ENCODE measurements around the gene NGF. TPM values are rescaled to one million over a fixed set of nuclear protein-coding genes. Genes with fewer than 3 reads are reported as not detected.

The NGF gene
- total RNA-seq, 1 donor from 2014 or later, result not detected

DNA sequence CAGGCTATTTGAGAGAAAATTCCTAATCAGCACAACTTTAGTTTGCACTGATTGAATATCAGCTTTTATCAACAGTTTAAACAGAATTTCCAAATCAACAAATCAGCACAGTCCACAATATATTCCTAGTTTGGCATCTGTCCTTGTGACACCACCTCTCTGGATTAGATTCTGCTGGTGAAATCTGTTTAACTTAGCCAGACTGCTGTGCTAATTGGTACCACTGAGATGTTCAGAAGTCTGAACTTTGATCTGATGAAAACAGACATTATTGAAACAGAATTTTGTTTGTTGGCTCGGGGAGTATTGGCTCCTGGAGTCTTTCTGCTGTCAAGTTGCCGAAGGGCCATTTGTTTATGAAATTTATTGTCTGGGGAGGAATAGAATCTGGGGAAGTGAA is 17.0 kb upstream of the NGF start:
- intact Hi-C loops (cut with micrococcal nuclease), result no loop called here
- H3K4me3 Mint-ChIP-seq (ENCODE audit: low read depth), result no peak overlapping the region
- no peaks in the 10 kb centered on the region for H3K9me3 Mint-ChIP-seq
- H3K4me1 Mint-ChIP-seq (ENCODE audit: low read depth), result no peaks in the 10 kb centered on the region
- no peaks in the 10 kb centered on the region for H3K27me3 Mint-ChIP-seq (ENCODE audit: low read depth)
- no peaks in the 10 kb centered on the region for H3K36me3 Mint-ChIP-seq (ENCODE audit: low read depth)
- no peak overlapping the region for H3K27ac Mint-ChIP-seq
- no peak for DNase-seq (ENCODE audit: low spot score)

- H3K27me3 Mint-ChIP-seq (ENCODE audit: low read depth), result no peaks in the 10 kb centered on the region
- no peaks in the 10 kb centered on the region for H3K4me1 Mint-ChIP-seq (ENCODE audit: low read depth)
- no peak for DNase-seq (ENCODE audit: low spot score)
- no peak overlapping the region for H3K4me3 Mint-ChIP-seq (ENCODE audit: low read depth)
- H3K9me3 Mint-ChIP-seq, result no peaks in the 10 kb centered on the region
- H3K27ac Mint-ChIP-seq, result no peak overlapping the region
- H3K36me3 Mint-ChIP-seq (ENCODE audit: low read depth), result no peaks in the 10 kb centered on the region
- intact Hi-C loops (cut with micrococcal nuclease), result no loop called here
Observed at GRCh38 chr1:115351143-115351542, 13.1 kb upstream of the NGF start.

GRCh38 chr1:115348636-115349035 is 10.6 kb upstream of the NGF start:
- Mint-ChIP-seq H3K4me1 (ENCODE audit: low read depth) (no peaks in the 10 kb centered on the region), H3K4me3 (ENCODE audit: low read depth) (no peak overlapping the region), H3K27me3 (ENCODE audit: low read depth) (no peaks in the 10 kb centered on the region), H3K27ac (no peak overlapping the region), H3K9me3 (no peaks in the 10 kb centered on the region), H3K36me3 (ENCODE audit: low read depth) (no peaks in the 10 kb centered on the region)
- DNase-seq (ENCODE audit: low spot score), result no peak
- intact Hi-C loops (cut with micrococcal nuclease), result no loop called here

DNA sequence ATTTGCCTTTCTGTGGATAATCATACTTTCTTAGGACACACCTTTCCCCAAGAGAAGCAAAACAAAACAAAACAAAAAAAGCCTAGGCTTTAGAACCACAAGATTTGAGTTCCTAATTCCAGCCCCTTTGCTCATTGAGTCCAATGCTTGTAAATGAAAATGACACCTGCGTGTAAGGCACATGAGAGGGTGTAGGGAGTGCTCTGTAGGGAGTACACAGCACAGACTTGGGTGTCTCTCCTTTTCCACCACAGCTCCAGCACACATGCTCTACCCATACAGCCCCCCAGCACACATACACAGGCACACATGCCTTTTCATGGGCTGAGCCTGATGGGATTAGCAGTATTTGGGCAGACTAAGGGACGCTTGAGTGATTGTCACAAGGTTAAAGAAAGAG is 9.2 kb upstream of the NGF start:
- no peaks in the 10 kb centered on the region for H3K27me3 Mint-ChIP-seq (ENCODE audit: low read depth)
- H3K4me1 Mint-ChIP-seq (ENCODE audit: low read depth), result no peaks in the 10 kb centered on the region
- intact Hi-C loops (cut with micrococcal nuclease), result no loop called here
- no peaks in the 10 kb centered on the region for H3K9me3 Mint-ChIP-seq
- no peaks in the 10 kb centered on the region for H3K36me3 Mint-ChIP-seq (ENCODE audit: low read depth)
- no peak overlapping the region for H3K27ac Mint-ChIP-seq
- DNase-seq (ENCODE audit: low spot score), result no peak
- H3K4me3 Mint-ChIP-seq (ENCODE audit: low read depth), result no peak overlapping the region

- H3K36me3 Mint-ChIP-seq (ENCODE audit: low read depth), result no peaks in the 10 kb centered on the region
- DNase-seq (ENCODE audit: low spot score), result no peak
- H3K27ac Mint-ChIP-seq, result no peak overlapping the region
- peaks cover 12% of the 10 kb centered on the region for H3K27me3 Mint-ChIP-seq (ENCODE audit: low read depth)
- H3K4me1 Mint-ChIP-seq (ENCODE audit: low read depth), result no peaks in the 10 kb centered on the region
- H3K9me3 Mint-ChIP-seq, result no peaks in the 10 kb centered on the region
- intact Hi-C loops (cut with micrococcal nuclease), result no loop called here
- no peak overlapping the region for H3K4me3 Mint-ChIP-seq (ENCODE audit: low read depth)
Observed at GRCh38 chr1:115343200-115343737, 5.2 kb upstream of the NGF start.

- no peaks in the 10 kb centered on the region for H3K36me3 Mint-ChIP-seq (ENCODE audit: low read depth)
- DNase-seq (ENCODE audit: low spot score), result no peak
- no peak overlapping the region for H3K27ac Mint-ChIP-seq
- H3K9me3 Mint-ChIP-seq, result no peaks in the 10 kb centered on the region
- intact Hi-C loops (cut with micrococcal nuclease), result no loop called here
- peaks cover 17% of the 10 kb centered on the region for H3K27me3 Mint-ChIP-seq (ENCODE audit: low read depth)
- no peaks in the 10 kb centered on the region for H3K4me1 Mint-ChIP-seq (ENCODE audit: low read depth)
- no peak overlapping the region for H3K4me3 Mint-ChIP-seq (ENCODE audit: low read depth)
Observed at GRCh38 chr1:115341948-115342347, 3.9 kb upstream of the NGF start.

DNA sequence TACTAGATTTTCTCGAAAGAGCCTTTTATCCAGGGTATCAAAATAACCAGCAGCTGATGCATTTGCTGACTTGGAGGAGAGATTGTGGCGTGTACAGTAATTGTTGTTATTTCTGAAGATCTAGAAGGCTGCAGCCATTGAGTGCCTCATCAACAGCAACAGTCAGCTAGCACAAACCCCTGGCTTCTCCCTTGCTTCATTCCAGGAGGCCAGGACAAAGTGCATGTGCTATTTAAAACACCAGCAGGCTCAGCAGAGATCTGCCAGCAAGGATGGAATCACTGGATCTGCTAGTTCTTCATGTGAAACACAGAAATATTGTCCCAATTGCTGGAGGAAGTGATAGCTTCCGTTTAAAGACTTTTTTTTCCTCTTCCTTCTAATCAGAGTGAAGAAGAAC is 2.8 kb upstream of the NGF start:
- DNase-seq (ENCODE audit: low spot score), result no peak
- Mint-ChIP-seq H3K36me3 (ENCODE audit: low read depth) (no peaks in the 10 kb centered on the region), H3K4me3 (ENCODE audit: low read depth) (no peak overlapping the region), H3K27me3 (ENCODE audit: low read depth) (peaks cover 23% of the 10 kb centered on the region), H3K4me1 (ENCODE audit: low read depth) (no peaks in the 10 kb centered on the region), H3K27ac (no peak overlapping the region), H3K9me3 (no peaks in the 10 kb centered on the region)
- intact Hi-C loops (cut with micrococcal nuclease), result no loop called here

DNA sequence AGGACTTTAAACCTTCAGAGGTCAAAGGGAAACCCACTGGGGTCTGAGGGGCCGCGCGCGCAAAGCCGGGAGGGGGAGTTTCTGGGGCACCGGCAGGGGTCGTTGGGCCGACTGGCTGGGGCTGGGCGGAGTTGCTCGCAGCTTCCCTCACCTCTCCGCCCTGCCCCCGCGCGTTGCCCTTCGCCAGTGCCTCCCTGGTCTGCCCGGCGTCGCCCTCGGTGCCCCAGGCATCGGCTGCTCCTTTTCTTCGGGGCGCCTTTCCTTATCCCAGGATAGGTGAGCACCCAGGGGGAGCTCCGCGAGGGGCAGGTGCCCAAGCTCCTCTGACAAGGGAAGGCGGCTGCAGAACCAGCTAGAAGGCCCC is 390 bp upstream of the NGF start:
- Mint-ChIP-seq H3K36me3 (ENCODE audit: low read depth) (no peaks in the 10 kb centered on the region), H3K9me3 (no peaks in the 10 kb centered on the region), H3K4me3 (ENCODE audit: low read depth) (no peak overlapping the region), H3K27me3 (ENCODE audit: low read depth) (peaks cover 24% of the 10 kb centered on the region), H3K4me1 (ENCODE audit: low read depth) (no peaks in the 10 kb centered on the region), H3K27ac (no peak overlapping the region)
- intact Hi-C loops (cut with micrococcal nuclease), result no loop called here
- DNase-seq (ENCODE audit: low spot score), result no peak

- Mint-ChIP-seq H3K4me1 (ENCODE audit: low read depth) (no peaks in the 10 kb centered on the region), H3K27ac (no peak overlapping the region), H3K27me3 (ENCODE audit: low read depth) (peaks cover 24% of the 10 kb centered on the region), H3K9me3 (no peaks in the 10 kb centered on the region), H3K36me3 (ENCODE audit: low read depth) (no peaks in the 10 kb centered on the region), H3K4me3 (ENCODE audit: low read depth) (no peak overlapping the region)
- no peak for DNase-seq (ENCODE audit: low spot score)
- intact Hi-C loops (cut with micrococcal nuclease), result no loop called here
Observed at GRCh38 chr1:115337276-115337632, 795 bp downstream of the NGF start.

GRCh38 chr1:115336741-115337140 is 1.3 kb downstream of the NGF start:
- intact Hi-C loops (cut with micrococcal nuclease), result no loop called here
- no peak overlapping the region for H3K27ac Mint-ChIP-seq
- no peak overlapping the region for H3K4me3 Mint-ChIP-seq (ENCODE audit: low read depth)
- H3K27me3 Mint-ChIP-seq (ENCODE audit: low read depth), result peaks cover 27% of the 10 kb centered on the region
- no peaks in the 10 kb centered on the region for H3K9me3 Mint-ChIP-seq
- no peaks in the 10 kb centered on the region for H3K36me3 Mint-ChIP-seq (ENCODE audit: low read depth)
- H3K4me1 Mint-ChIP-seq (ENCODE audit: low read depth), result no peaks in the 10 kb centered on the region
- DNase-seq (ENCODE audit: low spot score), result no peak

- DNase-seq (ENCODE audit: low spot score), result no peak
- Mint-ChIP-seq H3K36me3 (ENCODE audit: low read depth) (no peaks in the 10 kb centered on the region), H3K4me3 (ENCODE audit: low read depth) (no peak overlapping the region), H3K27ac (no peak overlapping the region), H3K27me3 (ENCODE audit: low read depth) (peaks cover 17% of the 10 kb centered on the region), H3K9me3 (no peaks in the 10 kb centered on the region), H3K4me1 (ENCODE audit: low read depth) (no peaks in the 10 kb centered on the region)
- intact Hi-C loops (cut with micrococcal nuclease), result no loop called here
Observed at GRCh38 chr1:115332813-115333608, 5.0 kb downstream of the NGF start.

DNA sequence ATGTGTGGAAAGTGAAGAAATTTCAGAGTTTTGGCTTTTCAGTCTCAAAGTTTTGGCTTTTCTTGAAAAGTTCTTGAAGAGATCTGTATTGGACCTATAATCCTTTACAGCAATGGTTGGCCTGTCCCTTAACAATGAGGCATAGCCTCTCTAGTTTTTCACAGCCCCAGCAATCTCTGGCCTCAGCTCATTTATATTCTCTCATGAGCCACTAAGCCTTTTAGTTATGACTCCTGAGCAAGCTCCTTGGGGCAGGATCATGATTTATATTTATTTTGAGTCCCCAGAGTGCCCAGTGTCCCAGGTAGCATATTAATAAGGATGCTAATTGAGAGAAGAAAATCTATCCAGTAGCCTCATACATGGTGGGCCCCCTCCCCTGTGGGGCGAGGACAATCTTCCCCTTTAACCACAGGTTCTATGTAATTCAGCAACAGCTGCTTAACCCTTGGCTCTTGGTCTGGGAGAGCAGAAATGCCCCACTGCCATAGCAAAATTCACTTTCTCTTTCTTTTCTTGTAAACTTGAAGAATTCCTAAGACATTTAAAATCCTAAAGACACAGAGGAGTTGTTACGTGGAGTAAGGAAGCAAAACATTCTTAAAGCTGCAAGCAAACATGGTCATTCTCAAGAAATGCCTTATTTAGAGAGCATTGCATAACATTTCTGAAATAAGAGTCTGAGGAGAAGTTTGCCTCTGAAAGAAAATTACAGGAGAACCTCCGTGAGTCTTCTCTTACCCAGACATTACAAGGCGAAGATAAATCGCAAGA is 6.3 kb downstream of the NGF start:
- DNase-seq (ENCODE audit: low spot score), result no peak
- Mint-ChIP-seq H3K27me3 (ENCODE audit: low read depth) (peaks cover 10% of the 10 kb centered on the region), H3K4me1 (ENCODE audit: low read depth) (no peaks in the 10 kb centered on the region), H3K4me3 (ENCODE audit: low read depth) (no peak overlapping the region), H3K27ac (no peak overlapping the region), H3K36me3 (ENCODE audit: low read depth) (no peaks in the 10 kb centered on the region), H3K9me3 (no peaks in the 10 kb centered on the region)
- intact Hi-C loops (cut with micrococcal nuclease), result no loop called here

GRCh38 chr1:115330480-115331013 is 7.5 kb downstream of the NGF start:
- H3K36me3 Mint-ChIP-seq (ENCODE audit: low read depth), result no peaks in the 10 kb centered on the region
- no peak for DNase-seq (ENCODE audit: low spot score)
- no peak overlapping the region for H3K4me3 Mint-ChIP-seq (ENCODE audit: low read depth)
- intact Hi-C loops (cut with micrococcal nuclease), result no loop called here
- H3K9me3 Mint-ChIP-seq, result no peaks in the 10 kb centered on the region
- H3K4me1 Mint-ChIP-seq (ENCODE audit: low read depth), result no peaks in the 10 kb centered on the region
- peaks cover 4% of the 10 kb centered on the region for H3K27me3 Mint-ChIP-seq (ENCODE audit: low read depth)
- H3K27ac Mint-ChIP-seq, result no peak overlapping the region

All from activated T-helper 2 cell treated with anti-CD3 and anti-CD28 coated beads, Interferon-gamma antibody, Interleukin-2, Interleukin-4, amounts not matched to agents 10 μg/mL and 5 μg/mL and 100 μg/mL, durations not matched to agents 14 hours and 24 hours and 36 hours (primary cell).